Kidney (tissue), 14 donors: Measurements from ENCODE around the gene OTOP3. TPM values are rescaled to one million over a fixed set of nuclear protein-coding genes. Genes with fewer than 3 reads are reported as not detected.

ENCODE experiments used
- DNase-seq, 5 donors: peaks; one replicate each; pipeline ENCODE4 v3.0.0-alpha.2; 2013 to 2020
- FAIRE-seq: peaks from 2 replicates; lab custom pipeline; 2012; peaks lifted over from hg19 to GRCh38; lab: Jason Lieb, UNC
- H3K27ac ChIP-seq, 2 donors: one replicate each; pipeline ENCODE4 v1.7.0; 2013; ENCODE audit warnings: low read depth in 2 of 2, low read length in 2 of 2, inconsistent platforms in 1 of 2
- H3K27me3 ChIP-seq: one replicate; pipeline ENCODE4 v1.7.1; 2013; ENCODE audit warnings: low read length, inconsistent platforms; ENCODE audit not compliant: control insufficient read depth, insufficient read depth
- H3K36me3 ChIP-seq, 3 donors: one replicate each; pipeline versions ENCODE4 v1.7.0 to v1.7.1; 2013; ENCODE audit warnings: low read length in 3 of 3, control low read depth in 1 of 3, inconsistent platforms in 1 of 3; ENCODE audit not compliant: insufficient read depth in 3 of 3, control insufficient read depth in 2 of 3
- H3K4me1 ChIP-seq, 3 donors: one replicate each; pipeline versions ENCODE4 v1.7.0 to v1.7.1; 2013; ENCODE audit warnings: low read length in 3 of 3, inconsistent platforms in 1 of 3, low read depth in 1 of 3; ENCODE audit not compliant: control insufficient read depth in 2 of 3, insufficient read depth in 2 of 3
- H3K4me3 ChIP-seq, 3 donors: one replicate each; pipeline versions ENCODE4 v1.7.0 to v1.8.1; 2013; ENCODE audit warnings: low read length in 3 of 3, control low read depth in 1 of 3, inconsistent platforms in 1 of 3
- H3K9ac ChIP-seq, 3 donors: one replicate each; pipeline versions ENCODE4 v1.7.0 to v1.7.1; 2013; ENCODE audit warnings: low read length in 3 of 3, control low read depth in 1 of 3, inconsistent platforms in 1 of 3
- H3K9me3 ChIP-seq, 3 donors: one replicate each; pipeline versions ENCODE4 v1.7.0 to v1.7.1; 2013; ENCODE audit warnings: low read length in 3 of 3, control low read depth in 1 of 3, inconsistent platforms in 1 of 3; ENCODE audit not compliant: control insufficient read depth in 2 of 3, insufficient read depth in 1 of 3
- CTCF ChIP-seq: IDR thresholded peaks from 3 replicates; pipeline ENCODE4 v1.5.1; 2012; ENCODE audit warnings: mild to moderate bottlenecking, moderate library complexity, borderline replicate concordance; ENCODE audit not compliant: insufficient read depth; ENCODE audit errors: extremely low read depth
- intact Hi-C: fragments of 100-400 bp; cut with DNase I; formaldehyde crosslinking; loops from one replicate; pipeline ENCODE4 v1.11.1; 2022
- polyA plus RNA-seq: library from polyadenylated mRNA; stranded (reverse); fragments of 350-450 nt; fragmentation: Illumina TruSeq; extraction: RNeasy Lipid Tissue Mini Kit (QIAGEN cat#74804); gene quantifications from one replicate; pipeline ENCODE4 v1.2.3, GENCODE V29; 2014; ENCODE audit warnings: low read depth, low replicate concordance; ENCODE audit not compliant: insufficient read depth
- total RNA-seq: library from RNA; stranded (reverse); fragmentation: NEBNext Ultra II Directional; extraction: Animal tissue kit (Norgen Biotek cat#: 25700); gene quantifications from one replicate; pipeline ENCODE4 v1.2.1, GENCODE V29; 2021
- donor health status: control.
- donor health status: control.
- donor health status: control.
- donor health status: control.
- donor health status: control.
- donor health status: DM: yes; HTN: yes; CAD: no.
- donor health status: Normal renal cell carcinoma (clear cell type).

Gene OTOP3
- total and polyA plus RNA-seq, 2 donors from 2014 or later: not detected

- Histone ChIP-seq H3K27me3 (no peaks in the 10 kb centered on the region), H3K4me3 (no peak overlapping the region), H3K9me3 (no peaks in the 10 kb centered on the region), H3K9ac (no peak overlapping the region), H3K27ac (no peak overlapping the region), H3K36me3 (peaks cover 0 to 7% (median 4%) of the 10 kb centered on the region in 3 donors), H3K4me1 (no peaks in the 10 kb centered on the region)
- intact Hi-C loops: no loop called here
- DNase-seq (no peak), FAIRE-seq (no peak)
- TF ChIP-seq CTCF: no peak
These were observed 63.8 kb downstream of the OTOP3 start for GRCh38 chr17:74999523-74999922.

Other genes starting within 250 kb of the OTOP3 start
- gene CD300LF, start 223.0 kb upstream of the OTOP3 start, total RNA-seq: 3.1 TPM
- 0.49 TPM for gene CD300LF, start 223.0 kb upstream of the OTOP3 start, polyA plus RNA-seq
- 5.6 TPM for gene RAB37, start 198.6 kb upstream of the OTOP3 start, total RNA-seq
- 1.7 TPM for gene RAB37, start 198.6 kb upstream of the OTOP3 start, polyA plus RNA-seq
- 71.3 TPM for gene NHERF1, start 187.3 kb upstream of the OTOP3 start, total RNA-seq
- gene NHERF1, start 187.3 kb upstream of the OTOP3 start, polyA plus RNA-seq: 448 TPM
- gene NAT9, start 159.6 kb upstream of the OTOP3 start, total RNA-seq: 41.5 TPM
- gene NAT9, start 159.6 kb upstream of the OTOP3 start, polyA plus RNA-seq: 33.5 TPM
- gene GRIN2C, start 76.0 kb upstream of the OTOP3 start, total RNA-seq: 0.31 TPM
- 0.15 TPM for gene GRIN2C, start 76.0 kb upstream of the OTOP3 start, polyA plus RNA-seq
- 9.0 TPM for gene FDXR, start 62.9 kb upstream of the OTOP3 start, total RNA-seq
- gene FDXR, start 62.9 kb upstream of the OTOP3 start, polyA plus RNA-seq: 15.2 TPM
- not detected for gene FADS6, start 42.3 kb upstream of the OTOP3 start, total RNA-seq
- gene FADS6, start 42.3 kb upstream of the OTOP3 start, polyA plus RNA-seq: not detected
- gene USH1G, start 12.6 kb upstream of the OTOP3 start, total RNA-seq: 0.22 TPM
- 0.17 TPM for gene USH1G, start 12.6 kb upstream of the OTOP3 start, polyA plus RNA-seq
- not detected for gene OTOP2, start 11.6 kb upstream of the OTOP3 start, total RNA-seq
- gene OTOP2, start 11.6 kb upstream of the OTOP3 start, polyA plus RNA-seq: not detected
- gene HID1, start 36.9 kb downstream of the OTOP3 start, total RNA-seq: 32.6 TPM
- 13.6 TPM for gene HID1, start 36.9 kb downstream of the OTOP3 start, polyA plus RNA-seq
- 29.3 TPM for gene CDR2L, start 51.7 kb downstream of the OTOP3 start, total RNA-seq
- gene CDR2L, start 51.7 kb downstream of the OTOP3 start, polyA plus RNA-seq: 12.5 TPM
- gene MRPL58, start 76.8 kb downstream of the OTOP3 start, total RNA-seq: 23.1 TPM
- 84.5 TPM for gene MRPL58, start 76.8 kb downstream of the OTOP3 start, polyA plus RNA-seq
- gene ATP5PD, start 111.1 kb downstream of the OTOP3 start, total RNA-seq: 261 TPM
- 916 TPM for gene ATP5PD, start 111.1 kb downstream of the OTOP3 start, polyA plus RNA-seq
- gene KCTD2, start 111.3 kb downstream of the OTOP3 start, total RNA-seq: 30.2 TPM
- 26.0 TPM for gene KCTD2, start 111.3 kb downstream of the OTOP3 start, polyA plus RNA-seq
- 184 TPM for gene SLC16A5, start 152.1 kb downstream of the OTOP3 start, total RNA-seq
- gene SLC16A5, start 152.1 kb downstream of the OTOP3 start, polyA plus RNA-seq: 28.4 TPM
- gene ARMC7, start 174.1 kb downstream of the OTOP3 start, total RNA-seq: 31.8 TPM
- gene ARMC7, start 174.1 kb downstream of the OTOP3 start, polyA plus RNA-seq: 35.1 TPM
- gene NT5C, start 195.8 kb downstream of the OTOP3 start, total RNA-seq: 59.4 TPM
- gene NT5C, start 195.8 kb downstream of the OTOP3 start, polyA plus RNA-seq: 74.9 TPM
- 76.4 TPM for gene JPT1, start 218.6 kb downstream of the OTOP3 start, total RNA-seq
- 122 TPM for gene JPT1, start 218.6 kb downstream of the OTOP3 start, polyA plus RNA-seq
- gene SUMO2, start 247.1 kb downstream of the OTOP3 start, total RNA-seq: 315 TPM
- 279 TPM for gene SUMO2, start 247.1 kb downstream of the OTOP3 start, polyA plus RNA-seq